Astrocyte (in vitro differentiated cells and primary cell): ENCODE results near the gene AMD1. TPM values are rescaled to one million over a fixed set of nuclear protein-coding genes. Genes with fewer than 3 reads are reported as not detected.

Source experiments
- DNase-seq: peaks from one replicate; pipeline ENCODE4 v3.0.0-alpha.2; 2010; ENCODE audit warnings: low read depth
- FAIRE-seq: peaks from 2 replicates; lab custom pipeline; 2011; peaks lifted over from hg19 to GRCh38; lab: Jason Lieb, UNC
- H2AFZ ChIP-seq: 2 replicates; pipeline ENCODE4 v1.6.0; 2012; ENCODE audit warnings: low read depth, low read length, inconsistent platforms
- H3K27ac ChIP-seq: 2 replicates; pipeline ENCODE4 v1.5.1; 2011; ENCODE audit warnings: low read depth, low read length, inconsistent platforms
- H3K27me3 ChIP-seq: 2 replicates; pipeline ENCODE4 v1.6.0; 2011; ENCODE audit warnings: low read length, inconsistent platforms; ENCODE audit not compliant: insufficient read depth
- H3K36me3 ChIP-seq: 2 replicates; pipeline ENCODE4 v1.5.1; 2011; ENCODE audit warnings: low read length, inconsistent platforms; ENCODE audit not compliant: insufficient read depth
- H3K4me1 ChIP-seq: 2 replicates; pipeline ENCODE4 v1.5.1; 2011; ENCODE audit warnings: low read length, inconsistent platforms; ENCODE audit not compliant: insufficient read depth
- H3K4me2 ChIP-seq: 2 replicates; pipeline ENCODE4 v1.6.0; 2012; ENCODE audit warnings: low read length, inconsistent platforms
- H3K4me3 ChIP-seq: 2 replicates; pipeline ENCODE4 v1.5.1; 2011; ENCODE audit warnings: low read depth, mild to moderate bottlenecking, low read length, inconsistent platforms; ENCODE audit not compliant: insufficient read depth
- H3K79me2 ChIP-seq: 2 replicates; pipeline ENCODE4 v1.6.0; 2012; ENCODE audit warnings: mild to moderate bottlenecking, low read length, inconsistent platforms; ENCODE audit not compliant: insufficient read depth
- H3K9ac ChIP-seq: 2 replicates; pipeline ENCODE4 v1.6.0; 2012; ENCODE audit warnings: mild to moderate bottlenecking, low read length, inconsistent platforms
- H3K9me3 ChIP-seq: 2 replicates; pipeline ENCODE4 v1.5.1; 2012; ENCODE audit warnings: low read depth, mild to moderate bottlenecking, low read length, inconsistent platforms; ENCODE audit not compliant: insufficient read depth
- H4K20me1 ChIP-seq: 2 replicates; pipeline ENCODE4 v1.6.0; 2012; ENCODE audit warnings: low read length, inconsistent platforms; ENCODE audit not compliant: insufficient read depth
- H3K27ac Mint-ChIP-seq: one replicate; pipeline ENCODE4 v1.8.0; 2021; ENCODE audit warnings: mild to moderate bottlenecking, mixed read lengths; ENCODE audit not compliant: unreplicated experiment
- H3K27me3 Mint-ChIP-seq: one replicate; pipeline ENCODE4 v1.8.0; 2021; ENCODE audit warnings: low read depth, mixed read lengths; ENCODE audit not compliant: unreplicated experiment
- H3K36me3 Mint-ChIP-seq: one replicate; pipeline ENCODE4 v1.8.0; 2021; ENCODE audit warnings: low read depth, mixed read lengths; ENCODE audit not compliant: unreplicated experiment
- H3K4me1 Mint-ChIP-seq: one replicate; pipeline ENCODE4 v1.8.0; 2021; ENCODE audit warnings: low read depth, mixed read lengths; ENCODE audit not compliant: unreplicated experiment
- H3K4me3 Mint-ChIP-seq: one replicate; pipeline ENCODE4 v1.8.0; 2021; ENCODE audit warnings: mild to moderate bottlenecking, moderate library complexity, mixed read lengths; ENCODE audit not compliant: unreplicated experiment
- H3K9me3 Mint-ChIP-seq: one replicate; pipeline ENCODE4 v1.8.0; 2021; ENCODE audit warnings: mild to moderate bottlenecking, mixed read lengths; ENCODE audit not compliant: unreplicated experiment
- CTCF ChIP-seq: IDR thresholded peaks from 2 replicates; pipeline ENCODE4 v1.5.1; 2011; ENCODE audit warnings: low read depth, mild to moderate bottlenecking, inconsistent platforms, low read length, moderate library complexity; ENCODE audit not compliant: insufficient read depth
- EZH2 ChIP-seq: IDR thresholded peaks from 2 replicates; pipeline ENCODE4 v1.6.1; 2012; ENCODE audit warnings: mild to moderate bottlenecking, low read length, inconsistent platforms; ENCODE audit not compliant: insufficient read depth
- total RNA-seq: library from RNA; stranded (reverse); gene quantifications from 2 replicates; pipeline ENCODE4 v1.2.1, GENCODE V29; 2021

Gene AMD1
- total RNA-seq, 1 donor from 2014 or later: 71.6 TPM

DNA sequence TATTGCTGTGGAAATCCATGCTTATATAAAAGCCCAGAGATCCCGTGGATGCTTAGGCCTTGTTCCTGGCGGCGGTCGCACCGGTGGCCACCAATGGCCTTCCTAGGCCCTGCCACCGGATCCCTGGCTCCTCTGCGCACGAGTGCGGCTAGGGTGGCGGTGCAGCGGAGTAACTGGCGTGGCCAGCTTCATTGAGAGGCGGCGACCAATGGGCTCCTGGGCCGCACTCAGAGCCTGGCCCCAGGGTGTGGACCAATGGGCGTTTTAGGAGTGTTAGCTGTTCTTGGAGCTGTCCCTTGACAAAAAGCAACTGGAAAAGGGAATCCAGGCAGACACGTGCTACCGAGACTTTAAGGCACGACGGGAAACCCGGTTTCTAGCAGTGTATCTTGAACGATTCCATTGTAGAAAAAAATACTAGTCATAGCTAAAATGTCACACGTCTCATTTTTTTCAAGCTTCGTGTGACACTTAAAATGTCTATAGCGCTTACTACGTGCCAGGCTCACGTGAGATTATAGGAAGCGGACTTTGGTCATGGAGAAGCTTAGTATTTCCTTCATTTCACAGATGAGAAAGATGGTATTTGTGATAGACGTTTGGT lies 1.7 kb downstream of the AMD1 start:
- Mint-ChIP-seq H3K9me3 (no peaks in the 10 kb centered on the region), H3K4me3 (peak overlapping the region; percentile 91), H3K27me3 (no peaks in the 10 kb centered on the region), H3K36me3 (no peaks in the 10 kb centered on the region), H3K27ac (peak overlapping the region; percentile 85), H3K4me1 (peaks cover 18% of the 10 kb centered on the region)
- peak overlapping the region; percentile 79 for H3K4me3 ChIP-seq
- H3K9me3 ChIP-seq: no peaks in the 10 kb centered on the region
- peaks cover 25% of the 10 kb centered on the region for H3K4me1 ChIP-seq
- H3K9ac ChIP-seq: peak overlapping the region; percentile 93
- H3K4me2 ChIP-seq: peak overlapping the region; percentile 93
- peaks cover 55% of the 10 kb centered on the region for H4K20me1 ChIP-seq
- DNase-seq (peak; percentile 84), FAIRE-seq (peak; percentile 49)
- H3K27ac ChIP-seq: peak overlapping the region; percentile 84
- H3K27me3 ChIP-seq: no peaks in the 10 kb centered on the region
- TF ChIP-seq CTCF: no peak
- TF ChIP-seq EZH2: no peak
- no peaks in the 10 kb centered on the region for H3K36me3 ChIP-seq
- peaks cover 67% of the 10 kb centered on the region for H3K79me2 ChIP-seq
- no peak overlapping the region for H2AFZ ChIP-seq

DNA sequence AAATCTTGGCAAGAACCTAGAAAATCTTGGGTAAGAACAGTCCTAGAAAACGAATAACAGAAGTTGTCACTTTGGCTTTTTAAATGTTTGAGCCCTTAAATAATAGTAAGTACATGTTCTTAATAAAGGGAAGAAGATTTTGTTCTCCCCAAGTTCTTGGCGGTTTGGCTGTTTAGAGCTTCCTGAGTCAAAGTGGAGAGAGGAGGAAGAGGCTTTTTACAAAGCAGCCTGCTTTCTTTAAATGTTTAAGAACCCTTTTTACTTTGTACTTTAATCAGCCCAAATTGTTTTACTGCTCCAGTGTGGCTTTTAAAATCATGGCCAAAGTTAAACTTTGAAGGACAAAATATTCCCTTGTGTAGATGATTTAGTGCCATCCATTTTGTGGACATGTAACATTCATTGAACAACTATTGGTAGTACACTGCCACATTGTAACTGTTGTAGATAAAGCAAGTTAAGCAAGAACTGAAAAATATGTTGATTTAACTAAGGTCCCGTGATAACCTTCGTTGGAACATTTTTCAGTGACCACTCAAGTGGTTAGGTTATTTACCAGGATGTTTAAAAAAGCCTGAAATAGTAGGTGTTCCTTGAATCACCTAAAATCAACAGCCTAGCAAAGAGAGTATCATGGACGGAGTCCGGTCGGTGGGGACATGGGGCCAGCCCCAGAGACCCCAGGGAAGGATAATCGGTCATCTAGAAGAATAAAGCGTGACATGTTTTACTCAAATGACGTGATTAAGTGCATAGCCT lies 2.4 kb downstream of the AMD1 start:
- Histone ChIP-seq H4K20me1 (peaks cover 62% of the 10 kb centered on the region), H3K9ac (peak overlapping the region; percentile 93), H3K4me1 (peaks cover 25% of the 10 kb centered on the region), H3K79me2 (peaks cover 74% of the 10 kb centered on the region), H3K4me3 (peak overlapping the region; percentile 79), H2AFZ (no peak overlapping the region), H3K36me3 (no peaks in the 10 kb centered on the region), H3K4me2 (peak overlapping the region; percentile 93), H3K27ac (peak overlapping the region; percentile 29), H3K27me3 (no peaks in the 10 kb centered on the region), H3K9me3 (no peaks in the 10 kb centered on the region)
- FAIRE-seq (no peak), DNase-seq (no peak)
- no peaks in the 10 kb centered on the region for H3K9me3 Mint-ChIP-seq
- no peak for TF ChIP-seq EZH2
- no peak for TF ChIP-seq CTCF
- no peaks in the 10 kb centered on the region for H3K36me3 Mint-ChIP-seq
- peak overlapping the region; percentile 54 for H3K27ac Mint-ChIP-seq
- peaks cover 21% of the 10 kb centered on the region for H3K4me1 Mint-ChIP-seq
- peak overlapping the region; percentile 91 for H3K4me3 Mint-ChIP-seq
- H3K27me3 Mint-ChIP-seq: no peaks in the 10 kb centered on the region

GRCh38 chr6:110877569-110877968 lies 3.0 kb downstream of the AMD1 start:
- H3K36me3 Mint-ChIP-seq: no peaks in the 10 kb centered on the region
- H3K36me3 ChIP-seq: no peaks in the 10 kb centered on the region
- peak overlapping the region; percentile 54 for H3K27ac Mint-ChIP-seq
- H3K9ac ChIP-seq: peak overlapping the region; percentile 93
- H2AFZ ChIP-seq: no peak overlapping the region
- peak overlapping the region; percentile 93 for H3K4me2 ChIP-seq
- H3K27ac ChIP-seq: no peak overlapping the region
- H3K9me3 Mint-ChIP-seq: no peaks in the 10 kb centered on the region
- H3K4me3 ChIP-seq: peak overlapping the region; percentile 79
- no peak for TF ChIP-seq CTCF
- no peak for TF ChIP-seq EZH2
- H3K27me3 ChIP-seq: no peaks in the 10 kb centered on the region
- H3K4me1 Mint-ChIP-seq: peaks cover 27% of the 10 kb centered on the region
- peaks cover 25% of the 10 kb centered on the region for H3K4me1 ChIP-seq
- no peak for FAIRE-seq
- H3K79me2 ChIP-seq: peaks cover 80% of the 10 kb centered on the region
- H3K4me3 Mint-ChIP-seq: peak overlapping the region; percentile 91
- H3K27me3 Mint-ChIP-seq: no peaks in the 10 kb centered on the region
- H4K20me1 ChIP-seq: peaks cover 68% of the 10 kb centered on the region
- no peak for DNase-seq
- H3K9me3 ChIP-seq: no peaks in the 10 kb centered on the region
